Pons (tissue), 1 donor: Measurements from ENCODE around the gene ABCF3.

Experiments
- DNase-seq: peaks from one replicate; pipeline ENCODE4 v3.0.0-alpha.2; 2016; ENCODE audit warnings: low spot score

The ABCF3 gene

GRCh38 chr3:184168363-184169120, 17.5 kb upstream of the ABCF3 start:
- no peak for DNase-seq

GRCh38 chr3:184169896-184170875, 15.8 kb upstream of the ABCF3 start:
- no peak for DNase-seq

GRCh38 chr3:184171562-184171961, 14.4 kb upstream of the ABCF3 start:
- DNase-seq = no peak

- no peak for DNase-seq
Observed at GRCh38 chr3:184172681-184173373, 13.2 kb upstream of the ABCF3 start.

- DNase-seq = no peak
Observed at GRCh38 chr3:184173374-184173722, 12.7 kb upstream of the ABCF3 start.

- DNase-seq = no peak
Observed at GRCh38 chr3:184174284-184174645, 11.7 kb upstream of the ABCF3 start.

- DNase-seq = peak; percentile 99
Observed at GRCh38 chr3:184174646-184175492, 11.1 kb upstream of the ABCF3 start, which contains the start of gene AP2M1. AP2M1 (plus strand) TSS chr3:184174855; CDS start chr3:184176994, 2,139 bp downstream.

- no peak for DNase-seq
Observed at GRCh38 chr3:184175506-184175905, 10.5 kb upstream of the ABCF3 start.

- DNase-seq = no peak
Observed at GRCh38 chr3:184175981-184176376, 10.0 kb upstream of the ABCF3 start.

GRCh38 chr3:184176377-184177330, 9.3 kb upstream of the ABCF3 start:
- no peak for DNase-seq

- DNase-seq = no peak
Observed at GRCh38 chr3:184177331-184177731, 8.7 kb upstream of the ABCF3 start.

GRCh38 chr3:184177767-184178306, 8.2 kb upstream of the ABCF3 start:
- no peak for DNase-seq

- DNase-seq = no peak
Observed at GRCh38 chr3:184178521-184179138, 7.4 kb upstream of the ABCF3 start.

- no peak for DNase-seq
Observed at GRCh38 chr3:184180165-184180564, 5.8 kb upstream of the ABCF3 start.

- no peak for DNase-seq
Observed at GRCh38 chr3:184181596-184181995, 4.4 kb upstream of the ABCF3 start.

GRCh38 chr3:184183679-184184078, 2.3 kb upstream of the ABCF3 start:
- no peak for DNase-seq

- no peak for DNase-seq
Observed at GRCh38 chr3:184184546-184185230, 1.3 kb upstream of the ABCF3 start.

GRCh38 chr3:184185461-184186183, 377 bp upstream of the ABCF3 start:
- peak; percentile 98 for DNase-seq

- DNase-seq = no peak
Observed at GRCh38 chr3:184186902-184187207, 856 bp downstream of the ABCF3 start.
